RWPE2 (cell line): ENCODE measurements around the gene NAA38.

ENCODE experiments used
- ATAC-seq: fragments of 200-7000 bp; cut with Tn5 transposase; 3 replicates; pipeline ENCODE4 v1.9.1; 2021; ENCODE audit warnings: low read depth
- DNase-seq: peaks from one replicate; pipeline ENCODE4 v3.0.0-alpha.2; 2020; ENCODE audit warnings: low spot score
- H3K27ac ChIP-seq: fragments of 450-650 bp; 2 replicates; pipeline ENCODE4 v1.5.1; 2017; ENCODE audit warnings: mild to moderate bottlenecking; ENCODE audit not compliant: poor library complexity, severe bottlenecking
- H3K27me3 ChIP-seq: fragments of 250-450 bp; sonication (Bioruptor Pico); 2 replicates; pipeline ENCODE4 v1.5.1; 2021; ENCODE audit warnings: mild to moderate bottlenecking, moderate library complexity; ENCODE audit not compliant: insufficient read depth, poor library complexity, severe bottlenecking
- H3K36me3 ChIP-seq: fragments of 250-450 bp; sonication (Bioruptor Pico); 2 replicates; pipeline ENCODE4 v1.5.1; 2020; ENCODE audit warnings: low read depth, mild to moderate bottlenecking, moderate library complexity
- H3K4me1 ChIP-seq: fragments of 250-450 bp; sonication (Bioruptor Pico); 2 replicates; pipeline ENCODE4 v1.5.1; 2021; ENCODE audit warnings: mild to moderate bottlenecking, moderate library complexity; ENCODE audit not compliant: insufficient read depth, poor library complexity, severe bottlenecking
- H3K4me3 ChIP-seq: fragments of 250-450 bp; sonication (Bioruptor Pico); 2 replicates; pipeline ENCODE4 v1.5.1; 2021; ENCODE audit warnings: mild to moderate bottlenecking, moderate library complexity; ENCODE audit not compliant: severe bottlenecking
- H3K9me3 ChIP-seq: fragments of 250-450 bp; sonication (Bioruptor Pico); 2 replicates; pipeline ENCODE4 v1.5.1; 2021; ENCODE audit warnings: mild to moderate bottlenecking, moderate library complexity; ENCODE audit not compliant: severe bottlenecking
- TF ChIP-seq, protein P1 (sequence below): fragments of 450-650 bp; IDR thresholded peaks from one replicate; pipeline ENCODE4 v1.5.1; 2017; ENCODE audit warnings: mild to moderate bottlenecking, moderate library complexity; ENCODE audit not compliant: poor library complexity, severe bottlenecking

The NAA38 gene

DNA sequence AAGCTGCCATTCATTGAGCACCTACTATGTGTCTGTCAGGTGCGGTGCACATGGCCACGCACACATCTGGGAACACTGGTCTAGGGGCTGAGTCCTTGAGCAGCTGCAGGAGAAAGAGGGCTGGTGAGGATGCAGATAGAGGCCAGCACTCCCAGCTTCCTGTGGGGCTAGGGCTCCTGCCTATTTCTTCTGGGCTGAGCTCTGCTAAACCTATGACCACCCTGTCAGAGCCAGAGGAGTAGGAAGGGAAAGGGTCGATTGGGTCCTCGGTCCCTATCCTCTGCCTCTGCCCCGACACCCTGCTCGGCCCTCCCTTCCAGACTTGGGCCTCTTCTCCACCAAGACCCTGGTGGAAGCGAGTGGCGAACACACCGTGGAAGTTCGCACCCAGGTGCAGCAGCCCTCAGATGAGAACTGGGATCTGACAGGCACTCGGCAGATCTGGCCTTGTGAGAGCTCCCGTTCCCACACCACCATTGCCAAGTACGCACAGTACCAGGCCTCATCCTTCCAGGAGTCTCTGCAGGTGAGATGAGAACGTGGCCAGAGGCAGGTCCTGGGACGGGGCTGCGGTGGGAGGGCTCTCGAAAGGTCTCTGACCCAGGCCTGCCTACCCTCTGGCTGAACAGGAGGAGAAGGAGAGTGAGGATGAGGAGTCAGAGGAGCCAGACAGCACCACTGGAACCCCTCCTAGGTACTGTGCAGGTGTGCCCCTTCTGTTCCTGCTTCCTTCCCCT, 6.5 kb downstream of the NAA38 start:
- peak; percentile 5; the same call in 1 of the 3 replicates for ATAC-seq

DNA sequence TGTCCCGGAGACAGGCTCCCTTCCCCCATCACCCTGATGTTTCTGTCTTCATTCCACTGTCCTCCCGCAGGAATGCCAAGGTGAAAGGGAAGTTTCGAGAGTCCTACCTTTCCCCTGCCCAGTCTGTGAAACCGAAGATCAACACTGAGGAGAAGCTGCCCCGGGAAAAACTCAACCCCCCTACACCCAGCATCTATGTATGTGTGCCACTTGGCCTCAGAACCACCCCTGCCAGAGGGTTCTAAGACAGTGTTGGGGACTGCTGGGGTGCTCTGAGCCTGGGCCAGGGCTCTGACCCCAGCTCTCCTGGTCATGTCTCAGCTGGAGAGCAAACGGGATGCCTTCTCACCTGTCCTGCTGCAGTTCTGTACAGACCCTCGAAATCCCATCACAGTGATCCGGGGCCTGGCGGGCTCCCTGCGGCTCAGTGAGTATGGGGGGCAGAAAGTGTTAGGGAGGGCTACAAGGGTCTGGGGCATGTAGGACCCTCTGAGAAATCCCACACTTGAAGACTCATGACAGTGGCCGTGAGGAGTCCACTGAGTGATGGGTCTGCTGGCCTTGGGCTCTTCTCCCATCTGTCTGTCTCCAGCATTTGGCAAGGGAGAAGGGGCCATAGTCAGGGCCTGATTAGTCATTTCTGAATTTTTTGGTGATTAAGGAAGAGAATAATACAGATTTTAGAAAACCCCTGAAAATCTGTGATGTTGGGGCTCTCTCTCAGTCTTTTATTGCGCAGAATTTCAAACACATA, 7.4 kb downstream of the NAA38 start:
- Histone ChIP-seq H3K4me3 (no peak overlapping the region), H3K36me3 (peaks cover 61% of the 10 kb centered on the region), H3K27ac (no peak overlapping the region), H3K27me3 (no peaks in the 10 kb centered on the region), H3K4me1 (no peaks in the 10 kb centered on the region), H3K9me3 (no peaks in the 10 kb centered on the region)
- DNase-seq (no peak), ATAC-seq (no peak)
- TF ChIP-seq, protein P1, sequence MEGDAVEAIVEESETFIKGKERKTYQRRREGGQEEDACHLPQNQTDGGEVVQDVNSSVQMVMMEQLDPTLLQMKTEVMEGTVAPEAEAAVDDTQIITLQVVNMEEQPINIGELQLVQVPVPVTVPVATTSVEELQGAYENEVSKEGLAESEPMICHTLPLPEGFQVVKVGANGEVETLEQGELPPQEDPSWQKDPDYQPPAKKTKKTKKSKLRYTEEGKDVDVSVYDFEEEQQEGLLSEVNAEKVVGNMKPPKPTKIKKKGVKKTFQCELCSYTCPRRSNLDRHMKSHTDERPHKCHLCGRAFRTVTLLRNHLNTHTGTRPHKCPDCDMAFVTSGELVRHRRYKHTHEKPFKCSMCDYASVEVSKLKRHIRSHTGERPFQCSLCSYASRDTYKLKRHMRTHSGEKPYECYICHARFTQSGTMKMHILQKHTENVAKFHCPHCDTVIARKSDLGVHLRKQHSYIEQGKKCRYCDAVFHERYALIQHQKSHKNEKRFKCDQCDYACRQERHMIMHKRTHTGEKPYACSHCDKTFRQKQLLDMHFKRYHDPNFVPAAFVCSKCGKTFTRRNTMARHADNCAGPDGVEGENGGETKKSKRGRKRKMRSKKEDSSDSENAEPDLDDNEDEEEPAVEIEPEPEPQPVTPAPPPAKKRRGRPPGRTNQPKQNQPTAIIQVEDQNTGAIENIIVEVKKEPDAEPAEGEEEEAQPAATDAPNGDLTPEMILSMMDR, result no peak

More for the DNA sequence above, 6.5 kb downstream of the NAA38 start:
- TF ChIP-seq, protein P1, result no peak
- Histone ChIP-seq H3K4me1 (no peaks in the 10 kb centered on the region), H3K9me3 (no peaks in the 10 kb centered on the region), H3K27ac (no peak overlapping the region), H3K4me3 (no peak overlapping the region), H3K27me3 (no peaks in the 10 kb centered on the region), H3K36me3 (peaks cover 58% of the 10 kb centered on the region)
- DNase-seq, result no peak

DNA sequence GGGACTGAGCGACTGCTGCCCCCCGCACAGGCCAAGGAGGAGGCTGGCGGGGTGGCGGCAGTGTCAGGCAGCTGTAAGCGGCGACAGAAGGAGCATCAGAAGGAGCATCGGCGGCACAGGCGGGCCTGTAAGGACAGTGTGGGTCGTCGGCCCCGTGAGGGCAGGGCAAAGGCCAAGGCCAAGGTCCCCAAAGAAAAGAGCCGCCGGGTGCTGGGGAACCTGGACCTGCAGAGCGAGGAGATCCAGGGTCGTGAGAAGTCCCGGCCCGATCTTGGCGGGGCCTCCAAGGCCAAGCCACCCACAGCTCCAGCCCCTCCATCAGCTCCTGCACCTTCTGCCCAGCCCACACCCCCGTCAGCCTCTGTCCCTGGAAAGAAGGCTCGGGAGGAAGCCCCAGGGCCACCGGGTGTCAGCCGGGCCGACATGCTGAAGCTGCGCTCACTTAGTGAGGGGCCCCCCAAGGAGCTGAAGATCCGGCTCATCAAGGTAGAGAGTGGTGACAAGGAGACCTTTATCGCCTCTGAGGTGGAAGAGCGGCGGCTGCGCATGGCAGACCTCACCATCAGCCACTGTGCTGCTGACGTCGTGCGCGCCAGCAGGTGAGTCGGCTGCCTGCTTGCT, 8.1 kb downstream of the NAA38 start:
- peaks cover 59% of the 10 kb centered on the region for H3K36me3 ChIP-seq
- ATAC-seq, result no peak

DNA sequence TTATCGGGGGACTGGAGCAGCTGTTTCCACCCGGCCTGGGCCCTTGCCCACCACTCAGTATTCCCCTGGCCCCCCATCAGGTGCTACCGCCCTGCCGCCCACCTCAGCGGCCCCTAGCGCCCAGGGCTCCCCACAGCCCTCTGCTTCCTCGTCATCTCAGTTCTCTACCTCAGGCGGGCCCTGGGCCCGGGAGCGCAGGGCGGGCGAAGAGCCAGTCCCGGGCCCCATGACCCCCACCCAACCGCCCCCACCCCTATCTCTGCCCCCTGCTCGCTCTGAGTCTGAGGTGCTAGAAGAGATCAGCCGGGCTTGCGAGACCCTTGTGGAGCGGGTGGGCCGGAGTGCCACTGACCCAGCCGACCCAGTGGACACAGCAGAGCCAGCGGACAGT, 8.6 kb downstream of the NAA38 start:
- no peak for DNase-seq
- Histone ChIP-seq H3K27me3 (no peaks in the 10 kb centered on the region), H3K9me3 (no peaks in the 10 kb centered on the region), H3K27ac (no peak overlapping the region), H3K4me1 (no peaks in the 10 kb centered on the region), H3K4me3 (no peak overlapping the region), H3K36me3 (peaks cover 59% of the 10 kb centered on the region)
- TF ChIP-seq, protein P1, result no peak
- no peak for ATAC-seq

More for the DNA sequence above, 8.1 kb downstream of the NAA38 start:
- TF ChIP-seq, protein P1, result no peak
- Histone ChIP-seq H3K4me1 (no peaks in the 10 kb centered on the region), H3K27me3 (no peaks in the 10 kb centered on the region), H3K4me3 (no peak overlapping the region), H3K9me3 (no peaks in the 10 kb centered on the region), H3K27ac (no peak overlapping the region)
- no peak for DNase-seq
